Measurements from ENCODE around the gene OR52A1. TPM values are rescaled to one million over a fixed set of nuclear protein-coding genes. Genes with fewer than 3 reads are reported as not detected.

OR52A1 gene
- not detected for total RNA-seq

GRCh38 chr11:5154657-5155056 lies at the start of gene OR52A1:
TSS of gene OR52A1 (minus strand) at chr11:5154757. CDS start at chr11:5152369, 2,388 bp downstream.
- no peak for DNase-seq (ENCODE audit: low spot score in 2 of 2)
- no peak within 1 kb of the TSS for H3K4me3 ChIP-seq (ENCODE audit: low read depth, poor library complexity, severe bottlenecking)
- intact Hi-C loops (cut with DNase I; ENCODE audit: low total_unique reads) = no loop called here
- TF ChIP-seq CTCF (IDR thresholded peaks at IDR 0.05) (no peak), POLR2A (IDR thresholded peaks at IDR 0.05) (no peak)
- 70 to 77% methylated on average over 3 of the region's 3 CpGs for WGBS, 2 donors

DNA sequence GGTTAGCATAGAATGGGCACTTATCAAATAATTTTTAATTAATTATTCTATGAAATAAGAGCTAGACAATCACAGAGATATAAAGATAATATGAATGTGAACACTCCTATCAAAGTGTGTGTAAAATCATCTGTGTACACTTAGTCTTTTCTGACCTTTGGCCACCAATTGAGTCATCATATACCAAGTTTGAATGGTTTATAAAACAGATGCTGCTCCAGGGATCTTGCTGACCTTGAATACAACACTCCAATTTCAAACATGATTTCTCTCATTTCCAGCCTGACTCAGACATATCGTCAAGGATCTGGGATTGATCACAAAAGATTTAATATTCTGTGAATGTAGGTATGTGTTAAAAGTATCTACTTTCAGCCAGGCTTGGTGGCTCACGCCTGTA lies 48.8 kb upstream of the OR52A1 start:
- no peak for TF ChIP-seq CTCF (IDR thresholded peaks at IDR 0.05)
- no peak for TF ChIP-seq POLR2A (IDR thresholded peaks at IDR 0.05)
- intact Hi-C loops (cut with DNase I; ENCODE audit: low total_unique reads) = no loop called here
- DNase-seq (ENCODE audit: low spot score in 2 of 2) = no peak
- H3K4me3 ChIP-seq (ENCODE audit: low read depth, poor library complexity, severe bottlenecking) = no peak overlapping the region
- 69 to 70% methylated on average over 2 of the region's 2 CpGs for WGBS, 2 donors

DNA sequence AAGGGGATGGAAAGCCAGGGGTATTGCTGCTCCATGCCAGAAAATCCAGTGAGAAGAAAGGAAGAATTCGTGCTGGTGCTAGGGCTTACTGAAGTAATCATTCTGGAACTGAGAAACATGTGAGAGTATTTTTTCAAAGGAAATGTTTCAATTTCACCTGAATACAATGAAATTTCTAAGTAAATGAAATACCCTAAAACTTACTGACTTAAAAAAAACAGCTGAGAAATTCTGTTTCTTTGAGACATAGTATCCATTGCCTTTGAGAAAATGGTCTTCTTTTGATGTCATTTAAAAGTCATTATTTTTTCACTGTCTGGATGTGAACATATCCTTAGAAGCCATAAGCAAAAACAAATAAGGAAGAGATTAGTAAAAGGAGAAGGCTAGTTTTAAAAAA lies 46.0 kb upstream of the OR52A1 start, which contains the start of gene OR51V1:
OR51V1 (minus strand) TSS at position 101 of the 400 bp plus-strand sequence; CDS start at position 101, 0 bp downstream.
- TF ChIP-seq CTCF (IDR thresholded peaks at IDR 0.05) (no peak), POLR2A (IDR thresholded peaks at IDR 0.05) (no peak)
- intact Hi-C loops (cut with DNase I; ENCODE audit: low total_unique reads) = no loop called here
- H3K4me3 ChIP-seq (ENCODE audit: low read depth, poor library complexity, severe bottlenecking) = no peak within 1 kb of the TSS
- no peak for DNase-seq (ENCODE audit: low spot score in 2 of 2)
- WGBS, 2 donors = 30 to 61% methylated on average over 1 of the region's 1 CpG

GRCh38 chr11:5198285-5198684 lies 43.7 kb upstream of the OR52A1 start:
- H3K4me3 ChIP-seq (ENCODE audit: low read depth, poor library complexity, severe bottlenecking) = no peak overlapping the region
- TF ChIP-seq POLR2A (IDR thresholded peaks at IDR 0.05) = no peak
- TF ChIP-seq CTCF (IDR thresholded peaks at IDR 0.05) = no peak
- intact Hi-C loops (cut with DNase I; ENCODE audit: low total_unique reads) = no loop called here
- DNase-seq (ENCODE audit: low spot score in 2 of 2) = no peak

DNA sequence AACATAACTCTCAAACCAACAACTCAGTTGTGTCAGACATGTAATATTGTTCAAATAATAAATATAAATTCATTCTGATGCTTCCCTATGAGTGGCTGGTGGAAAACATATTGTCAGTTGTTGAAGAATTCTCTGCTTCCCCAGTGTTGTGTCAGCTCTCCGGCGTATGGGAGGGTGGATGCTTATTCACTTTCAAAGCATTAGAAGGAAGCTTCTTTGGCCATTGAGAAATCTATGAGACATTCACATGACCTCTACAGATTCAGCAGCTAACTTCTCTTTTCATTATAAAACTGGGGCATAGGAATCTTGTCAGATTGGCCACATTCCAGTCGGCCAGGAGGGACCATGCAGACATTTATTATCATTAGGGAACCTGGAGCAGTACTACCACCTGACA lies 43.0 kb upstream of the OR52A1 start:
- no peak for DNase-seq (ENCODE audit: low spot score in 2 of 2)

More for the DNA sequence above, 43.0 kb upstream of the OR52A1 start:
- TF ChIP-seq CTCF (IDR thresholded peaks at IDR 0.05) (no peak), POLR2A (IDR thresholded peaks at IDR 0.05) (no peak)
- intact Hi-C loops (cut with DNase I; ENCODE audit: low total_unique reads) = no loop called here
- no peak overlapping the region for H3K4me3 ChIP-seq (ENCODE audit: low read depth, poor library complexity, severe bottlenecking)
- 62 to 69% methylated on average over 3 of the region's 3 CpGs for WGBS, 2 donors
